ENCODE results near the gene ATP11A. TPM values are rescaled to one million over a fixed set of nuclear protein-coding genes. Genes with fewer than 3 reads are reported as not detected.

Gene ATP11A
- total RNA-seq, 1 experiment from 2014 or later = 80.4 TPM

- intact Hi-C loops (cut with micrococcal nuclease) = no loop called here
- peaks cover 15 to 30% of the 10 kb centered on the region in 2 experiments; a peak in 3 of 4 replicates for H3K36me3 ChIP-seq (ENCODE audit: control insufficient read depth in 1 of 2, insufficient read depth in 2 of 2, low read length in 2 of 2)
- no peak overlapping the region for H2AFZ ChIP-seq (ENCODE audit: low read depth, low read length, poor library complexity, severe bottlenecking)
- H3K27me3 ChIP-seq (ENCODE audit: insufficient read depth, low read length) = no peaks in the 10 kb centered on the region
- H3K9ac ChIP-seq (ENCODE audit: low read length) = no peak overlapping the region
- no peaks in the 10 kb centered on the region for H3K9me2 ChIP-seq (ENCODE audit: insufficient read depth)
- no peak overlapping the region for H3K4me3 ChIP-seq (replicated peaks in 1 of 2; ENCODE audit: low read depth in 1 of 2, low read length in 2 of 2)
- H3K4me2 ChIP-seq (ENCODE audit: low read length) = no peak overlapping the region
- ATAC-seq (no peak), DNase-seq (ENCODE audit: low read depth, low spot score) (no peak)
- H3K9me3 ChIP-seq (ENCODE audit: control insufficient read depth in 1 of 2, insufficient read depth in 1 of 2, low read depth in 1 of 2, low read length in 2 of 2) = no peaks in the 10 kb centered on the region
- H3K79me2 ChIP-seq (ENCODE audit: insufficient read depth, low read length) = no peaks in the 10 kb centered on the region
- no peak overlapping the region for H3K27ac ChIP-seq (ENCODE audit: low read depth, low read length)
- RAD21 ChIA-PET (ENCODE audit: low non-redundant PET in 1 of 2, low total read pairs in 2 of 2, uncharacterized antibody in 2 of 2, unreplicated experiment in 2 of 2) = interaction anchor here in 1 of 2 experiments (0.6 kb wide), 1 partner anchor 295 kb away, joined by 3 read pairs; no protein-coding TSS in a partner anchor
- no peak for TF ChIP-seq SRF (IDR thresholded peaks at IDR 0.05; ENCODE audit: low read depth)
- TF ChIP-seq EZH2phosphoT487 (IDR thresholded peaks at IDR 0.05; ENCODE audit: borderline replicate concordance) = no peak
- TF ChIP-seq JUND (IDR thresholded peaks at IDR 0.05) = no peak
- TF ChIP-seq, protein P1, sequence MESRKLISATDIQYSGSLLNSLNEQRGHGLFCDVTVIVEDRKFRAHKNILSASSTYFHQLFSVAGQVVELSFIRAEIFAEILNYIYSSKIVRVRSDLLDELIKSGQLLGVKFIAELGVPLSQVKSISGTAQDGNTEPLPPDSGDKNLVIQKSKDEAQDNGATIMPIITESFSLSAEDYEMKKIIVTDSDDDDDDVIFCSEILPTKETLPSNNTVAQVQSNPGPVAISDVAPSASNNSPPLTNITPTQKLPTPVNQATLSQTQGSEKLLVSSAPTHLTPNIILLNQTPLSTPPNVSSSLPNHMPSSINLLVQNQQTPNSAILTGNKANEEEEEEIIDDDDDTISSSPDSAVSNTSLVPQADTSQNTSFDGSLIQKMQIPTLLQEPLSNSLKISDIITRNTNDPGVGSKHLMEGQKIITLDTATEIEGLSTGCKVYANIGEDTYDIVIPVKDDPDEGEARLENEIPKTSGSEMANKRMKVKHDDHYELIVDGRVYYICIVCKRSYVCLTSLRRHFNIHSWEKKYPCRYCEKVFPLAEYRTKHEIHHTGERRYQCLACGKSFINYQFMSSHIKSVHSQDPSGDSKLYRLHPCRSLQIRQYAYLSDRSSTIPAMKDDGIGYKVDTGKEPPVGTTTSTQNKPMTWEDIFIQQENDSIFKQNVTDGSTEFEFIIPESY (IDR thresholded peaks at IDR 0.05; ENCODE audit: extremely low read depth, insufficient replicate concordance, low read length) = no peak
- TF ChIP-seq, protein P2, sequence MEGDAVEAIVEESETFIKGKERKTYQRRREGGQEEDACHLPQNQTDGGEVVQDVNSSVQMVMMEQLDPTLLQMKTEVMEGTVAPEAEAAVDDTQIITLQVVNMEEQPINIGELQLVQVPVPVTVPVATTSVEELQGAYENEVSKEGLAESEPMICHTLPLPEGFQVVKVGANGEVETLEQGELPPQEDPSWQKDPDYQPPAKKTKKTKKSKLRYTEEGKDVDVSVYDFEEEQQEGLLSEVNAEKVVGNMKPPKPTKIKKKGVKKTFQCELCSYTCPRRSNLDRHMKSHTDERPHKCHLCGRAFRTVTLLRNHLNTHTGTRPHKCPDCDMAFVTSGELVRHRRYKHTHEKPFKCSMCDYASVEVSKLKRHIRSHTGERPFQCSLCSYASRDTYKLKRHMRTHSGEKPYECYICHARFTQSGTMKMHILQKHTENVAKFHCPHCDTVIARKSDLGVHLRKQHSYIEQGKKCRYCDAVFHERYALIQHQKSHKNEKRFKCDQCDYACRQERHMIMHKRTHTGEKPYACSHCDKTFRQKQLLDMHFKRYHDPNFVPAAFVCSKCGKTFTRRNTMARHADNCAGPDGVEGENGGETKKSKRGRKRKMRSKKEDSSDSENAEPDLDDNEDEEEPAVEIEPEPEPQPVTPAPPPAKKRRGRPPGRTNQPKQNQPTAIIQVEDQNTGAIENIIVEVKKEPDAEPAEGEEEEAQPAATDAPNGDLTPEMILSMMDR (IDR thresholded peaks at IDR 0.05 in 2 of 3, conservative IDR thresholded peaks at IDR 0.05 in 1 of 3; ENCODE audit: borderline replicate concordance in 1 of 3, insufficient read depth in 1 of 3, low read depth in 2 of 3, low read length in 2 of 3) = no peak
- no peak for TF ChIP-seq EZH2 (IDR thresholded peaks at IDR 0.05)
- TF ChIP-seq SP1 (IDR thresholded peaks at IDR 0.05; ENCODE audit: low read depth) = no peak
- TF ChIP-seq POLR2AphosphoS5 (IDR thresholded peaks at IDR 0.05; ENCODE audit: low read depth, low read length) = no peak
- TF ChIP-seq ZFX (IDR thresholded peaks at IDR 0.05) = no peak
- TF ChIP-seq RAD21 (IDR thresholded peaks at IDR 0.05; ENCODE audit: low read depth) = no peak
- no peak for TF ChIP-seq POLR2A (IDR thresholded peaks at IDR 0.05; ENCODE audit: borderline replicate concordance, extremely low read depth, insufficient read depth, insufficient read length)
- no peak for TF ChIP-seq REST (IDR thresholded peaks at IDR 0.05; ENCODE audit: low read depth)
- TF ChIP-seq, protein P3, sequence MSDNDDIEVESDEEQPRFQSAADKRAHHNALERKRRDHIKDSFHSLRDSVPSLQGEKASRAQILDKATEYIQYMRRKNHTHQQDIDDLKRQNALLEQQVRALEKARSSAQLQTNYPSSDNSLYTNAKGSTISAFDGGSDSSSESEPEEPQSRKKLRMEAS (IDR thresholded peaks at IDR 0.05) = no peak
- no peak for TF ChIP-seq CBX3 (IDR thresholded peaks at IDR 0.05; ENCODE audit: low read depth)
- no peak for TF ChIP-seq FOSL1 (IDR thresholded peaks at IDR 0.05; ENCODE audit: low read depth)
- TF ChIP-seq TCF7L2 (IDR thresholded peaks at IDR 0.05; ENCODE audit: borderline replicate concordance, extremely low read depth, insufficient read depth, insufficient read length) = no peak
- no TSS peak for BruUV-seq (replicated peaks)
- H3K4me1 ChIP-seq (ENCODE audit: control insufficient read depth in 1 of 2, insufficient read depth in 2 of 2, low read length in 2 of 2) = no peaks in the 10 kb centered on the region
- CTCF ChIA-PET = no interaction called here
- POLR2A ChIA-PET = no interaction called here
- no peaks in the 10 kb centered on the region for H4K20me1 ChIP-seq (ENCODE audit: insufficient read depth)
These were observed 147.1 kb downstream of the ATP11A start for GRCh38 chr13:112836940-112837339.

Data from HCT116 (cell line).